DOHH2 (cell line): ENCODE data around the gene KCNK5.

ENCODE experiments used
- CTCF ChIP-seq: fragments of 200-600 bp; sonication (generic); IDR thresholded peaks from one replicate; pipeline ENCODE4 v1.5.1; 2014; ENCODE audit warnings: antibody characterized with exemption, mild to moderate bottlenecking, low read depth, low read length; ENCODE audit not compliant: poor library complexity, severe bottlenecking
- EZH2phosphoT487 ChIP-seq: fragments of 200-600 bp; sonication (generic); IDR thresholded peaks from 2 replicates; pipeline ENCODE4 v1.6.1; 2017; ENCODE audit warnings: borderline replicate concordance, mild to moderate bottlenecking, antibody characterized with exemption, low read length, moderate library complexity, mixed read lengths

- TF ChIP-seq CTCF (no peak), EZH2phosphoT487 (no peak)
Measured at GRCh38 chr6:39227476-39227875, 1.8 kb downstream of the KCNK5 start.
